Transverse colon (tissue), 4 donors: ENCODE data around the gene ZNF274.

ENCODE experiments used
- CTCF ChIP-seq, 5 experiments: fragments of 200-600 bp in 3 of 5; fragments of 450-650 bp in 2 of 5; sonication (generic) in 3 of 5; IDR thresholded peaks; 1 replicate in 2 of 5; 2 replicates in 3 of 5; pipeline ENCODE4 v1.5.1; 2016 to 2017; ENCODE audit warnings: antibody characterized with exemption in 5 of 5, inconsistent platforms in 3 of 5, mild to moderate bottlenecking in 2 of 5, moderate library complexity in 1 of 5
- POLR2A ChIP-seq: fragments of 450-650 bp; IDR thresholded peaks from one replicate; pipeline ENCODE4 v1.6.1; 2016; ENCODE audit warnings: antibody characterized with exemption, mild to moderate bottlenecking, moderate library complexity
- POLR2AphosphoS5 ChIP-seq, 3 donors: sonication (generic); formaldehyde crosslinking; IDR thresholded peaks; one replicate each; pipeline ENCODE4 v1.6.1; 2016; ENCODE audit warnings: antibody characterized with exemption in 3 of 3

GRCh38 chr19:58228585-58229254, 45.9 kb downstream of the ZNF274 start, which contains the start of gene ZNF544:
- TF ChIP-seq POLR2A (peak; percentile 53), CTCF (IDR thresholded peaks at IDR 0.05) (peak in 1 of 5 experiments; percentile 6), POLR2AphosphoS5 (IDR thresholded peaks at IDR 0.05) (peak; percentile 29 to 51 (median 39))
